ENCODE data around the gene RCC1. TPM values are rescaled to one million over a fixed set of nuclear protein-coding genes. Genes with fewer than 3 reads are reported as not detected.
"Not testable (repeated sequence)": the region's sequence is repeated elsewhere in the genome, so short reads cannot be mapped to it uniquely, and the experiment has no call there.

RCC1 gene
- total RNA-seq, 1 donor from 2014 or later = 130 TPM

- peaks cover 15% of the 10 kb centered on the region for H3K36me3 Mint-ChIP-seq (ENCODE audit: low read depth)
- H3K4me3 Mint-ChIP-seq = no peak overlapping the region
- DNase-seq (ENCODE audit: low spot score) = no peak
- no peaks in the 10 kb centered on the region for H3K4me1 Mint-ChIP-seq (ENCODE audit: low read depth)
- intact Hi-C loops (cut with micrococcal nuclease) = no loop called here
- H3K9me3 Mint-ChIP-seq = no peaks in the 10 kb centered on the region
- H3K27ac Mint-ChIP-seq = no peak overlapping the region
- H3K27me3 Mint-ChIP-seq (ENCODE audit: insufficient read depth) = no peaks in the 10 kb centered on the region
Observed at GRCh38 chr1:28537457-28538199, 31.8 kb downstream of the RCC1 start.

- no peaks in the 10 kb centered on the region for H3K9me3 Mint-ChIP-seq
- H3K27me3 Mint-ChIP-seq (ENCODE audit: insufficient read depth) = no peaks in the 10 kb centered on the region
Observed at GRCh38 chr1:28538286-28538685, 32.4 kb downstream of the RCC1 start.

GRCh38 chr1:28540651-28541050 lies 34.8 kb downstream of the RCC1 start:
- Mint-ChIP-seq H3K27ac (no peak overlapping the region), H3K9me3 (no peaks in the 10 kb centered on the region), H3K27me3 (ENCODE audit: insufficient read depth) (no peaks in the 10 kb centered on the region), H3K4me3 (no peak overlapping the region), H3K36me3 (ENCODE audit: low read depth) (peaks cover 8% of the 10 kb centered on the region), H3K4me1 (ENCODE audit: low read depth) (no peaks in the 10 kb centered on the region)
- intact Hi-C loops (cut with micrococcal nuclease) = no loop called here
- DNase-seq (ENCODE audit: low spot score) = no peak

More at GRCh38 chr1:28538286-28538685, 32.4 kb downstream of the RCC1 start:
- Mint-ChIP-seq H3K4me3 (no peak overlapping the region), H3K36me3 (ENCODE audit: low read depth) (peaks cover 15% of the 10 kb centered on the region), H3K27ac (peak overlapping the region; percentile 48), H3K4me1 (ENCODE audit: low read depth) (no peaks in the 10 kb centered on the region)
- no peak for DNase-seq (ENCODE audit: low spot score)
- intact Hi-C loops (cut with micrococcal nuclease) = no loop called here

- H3K4me1 Mint-ChIP-seq (ENCODE audit: low read depth); H3K36me3 Mint-ChIP-seq (ENCODE audit: low read depth); DNase-seq (ENCODE audit: low spot score); H3K4me3 Mint-ChIP-seq; H3K27me3 Mint-ChIP-seq (ENCODE audit: insufficient read depth); intact Hi-C loops (cut with micrococcal nuclease); H3K27ac Mint-ChIP-seq; H3K9me3 Mint-ChIP-seq: not testable (repeated sequence)
Observed at GRCh38 chr1:28541414-28542015, 35.7 kb downstream of the RCC1 start.

- no peak for DNase-seq (ENCODE audit: low spot score)
- Mint-ChIP-seq H3K9me3 (no peaks in the 10 kb centered on the region), H3K4me3 (no peak overlapping the region), H3K27me3 (ENCODE audit: insufficient read depth) (no peaks in the 10 kb centered on the region), H3K36me3 (ENCODE audit: low read depth) (no peaks in the 10 kb centered on the region), H3K27ac (no peak overlapping the region), H3K4me1 (ENCODE audit: low read depth) (no peaks in the 10 kb centered on the region)
- intact Hi-C loops (cut with micrococcal nuclease) = no loop called here
Observed at GRCh38 chr1:28545246-28545628, 39.4 kb downstream of the RCC1 start.

GRCh38 chr1:28548318-28548717 lies 42.5 kb downstream of the RCC1 start:
- Mint-ChIP-seq H3K4me3 (no peak overlapping the region), H3K36me3 (ENCODE audit: low read depth) (peaks cover 2% of the 10 kb centered on the region)
- no peak for DNase-seq (ENCODE audit: low spot score)

GRCh38 chr1:28551381-28551780 lies 45.5 kb downstream of the RCC1 start:
- intact Hi-C loops (cut with micrococcal nuclease) = loop anchor here (5.0 kb wide), 2 partner anchors 304 to 1209 kb away; partner anchors contain the start of gene SYTL1
- no peak overlapping the region for H3K27ac Mint-ChIP-seq
- no peaks in the 10 kb centered on the region for H3K9me3 Mint-ChIP-seq

More at GRCh38 chr1:28548318-28548717, 42.5 kb downstream of the RCC1 start:
- Mint-ChIP-seq H3K9me3 (no peaks in the 10 kb centered on the region), H3K27me3 (ENCODE audit: insufficient read depth) (no peaks in the 10 kb centered on the region), H3K4me1 (ENCODE audit: low read depth) (peaks cover 10% of the 10 kb centered on the region), H3K27ac (no peak overlapping the region)
- intact Hi-C loops (cut with micrococcal nuclease) = no loop called here

GRCh38 chr1:28552758-28553663 lies 47.2 kb downstream of the RCC1 start, which contains the start of gene TRNAU1AP:
Gene TRNAU1AP, plus strand, starts transcription at chr1:28553085. Its CDS starts 26 bp downstream, at chr1:28553111.
- no peaks in the 10 kb centered on the region for H3K27me3 Mint-ChIP-seq (ENCODE audit: insufficient read depth)
- peaks cover 18% of the 10 kb centered on the region for H3K4me1 Mint-ChIP-seq (ENCODE audit: low read depth)
- peak within 1 kb of the TSS; percentile 99 for H3K4me3 Mint-ChIP-seq
- peaks cover 13% of the 10 kb centered on the region for H3K36me3 Mint-ChIP-seq (ENCODE audit: low read depth)
- peak; percentile 98 for DNase-seq (ENCODE audit: low spot score)
- no peaks in the 10 kb centered on the region for H3K9me3 Mint-ChIP-seq
- intact Hi-C loops (cut with micrococcal nuclease) = loop anchor here (1.0 to 5.0 kb wide), 12 partner anchors 28 to 1211 kb away; partner anchors contain the start of genes PHACTR4, RNU11, SYTL1 and TAF12
- peak within 1 kb of the TSS; percentile 97 for H3K27ac Mint-ChIP-seq

More at GRCh38 chr1:28551381-28551780, 45.5 kb downstream of the RCC1 start:
- H3K4me3 Mint-ChIP-seq = peak overlapping the region; percentile 5
- peaks cover 18% of the 10 kb centered on the region for H3K4me1 Mint-ChIP-seq (ENCODE audit: low read depth)
- peaks cover 8% of the 10 kb centered on the region for H3K36me3 Mint-ChIP-seq (ENCODE audit: low read depth)
- no peak for DNase-seq (ENCODE audit: low spot score)
- H3K27me3 Mint-ChIP-seq (ENCODE audit: insufficient read depth) = no peaks in the 10 kb centered on the region

- intact Hi-C loops (cut with micrococcal nuclease) = no loop called here
- Mint-ChIP-seq H3K9me3 (no peaks in the 10 kb centered on the region), H3K4me3 (no peak overlapping the region), H3K4me1 (ENCODE audit: low read depth) (no peaks in the 10 kb centered on the region), H3K27me3 (ENCODE audit: insufficient read depth) (no peaks in the 10 kb centered on the region), H3K27ac (no peak overlapping the region), H3K36me3 (ENCODE audit: low read depth) (peaks cover 35% of the 10 kb centered on the region)
- DNase-seq (ENCODE audit: low spot score) = no peak
Observed at GRCh38 chr1:28560886-28561285, 55.0 kb downstream of the RCC1 start.

- intact Hi-C loops (cut with micrococcal nuclease) = no loop called here
Observed at GRCh38 chr1:28564310-28564709, 58.5 kb downstream of the RCC1 start.

GRCh38 chr1:28565040-28565439 lies 59.2 kb downstream of the RCC1 start:
- Mint-ChIP-seq H3K4me1 (ENCODE audit: low read depth) (no peaks in the 10 kb centered on the region), H3K4me3 (no peak overlapping the region)

More at GRCh38 chr1:28564310-28564709, 58.5 kb downstream of the RCC1 start:
- H3K27me3 Mint-ChIP-seq (ENCODE audit: insufficient read depth) = no peaks in the 10 kb centered on the region
- H3K36me3 Mint-ChIP-seq (ENCODE audit: low read depth) = peaks cover 39% of the 10 kb centered on the region
- no peak overlapping the region for H3K4me3 Mint-ChIP-seq
- H3K27ac Mint-ChIP-seq = no peak overlapping the region
- no peak for DNase-seq (ENCODE audit: low spot score)
- H3K4me1 Mint-ChIP-seq (ENCODE audit: low read depth) = no peaks in the 10 kb centered on the region
- H3K9me3 Mint-ChIP-seq = no peaks in the 10 kb centered on the region

GRCh38 chr1:28565726-28566125 lies 59.9 kb downstream of the RCC1 start:
- intact Hi-C loops (cut with micrococcal nuclease) = no loop called here
- DNase-seq (ENCODE audit: low spot score) = no peak
- Mint-ChIP-seq H3K27ac (no peak overlapping the region), H3K4me1 (ENCODE audit: low read depth) (no peaks in the 10 kb centered on the region), H3K9me3 (no peaks in the 10 kb centered on the region), H3K36me3 (ENCODE audit: low read depth) (peaks cover 36% of the 10 kb centered on the region), H3K4me3 (no peak overlapping the region), H3K27me3 (ENCODE audit: insufficient read depth) (no peaks in the 10 kb centered on the region)

More at GRCh38 chr1:28565040-28565439, 59.2 kb downstream of the RCC1 start:
- Mint-ChIP-seq H3K27me3 (ENCODE audit: insufficient read depth) (no peaks in the 10 kb centered on the region), H3K9me3 (no peaks in the 10 kb centered on the region), H3K27ac (no peak overlapping the region), H3K36me3 (ENCODE audit: low read depth) (peaks cover 39% of the 10 kb centered on the region)
- intact Hi-C loops (cut with micrococcal nuclease) = no loop called here
- DNase-seq (ENCODE audit: low spot score) = no peak
